Thymus (tissue), 14 donors: ENCODE results near the gene MS4A5. TPM values are rescaled to one million over a fixed set of nuclear protein-coding genes. Genes with fewer than 3 reads are reported as not detected.
A peak's percentile ranks its signal among the peaks of the same experiment; 100 is the strongest.

Source experiments
- DNase-seq, 9 donors: peaks; one replicate each; pipeline ENCODE4 v3.0.0-alpha.2; 2013; ENCODE audit warnings: low spot score in 9 of 9, low read depth in 6 of 9, missing footprints in 1 of 9
- H3K27ac ChIP-seq, 2 donors: one replicate each; pipeline ENCODE4 v1.5.1; 2013; ENCODE audit warnings: control low read depth in 1 of 2, low read depth in 1 of 2, low read length in 1 of 2, mild to moderate bottlenecking in 1 of 2, moderate library complexity in 1 of 2
- H3K27me3 ChIP-seq, 2 donors: one replicate each; pipeline ENCODE4 v1.5.1; 2013; ENCODE audit warnings: low read length in 1 of 2; ENCODE audit not compliant: control insufficient read depth in 2 of 2, insufficient read depth in 1 of 2
- H3K36me3 ChIP-seq, 2 donors: one replicate each; pipeline ENCODE4 v1.5.1; 2013; ENCODE audit warnings: low read length in 1 of 2, mild to moderate bottlenecking in 1 of 2, moderate library complexity in 1 of 2; ENCODE audit not compliant: control insufficient read depth in 2 of 2, insufficient read depth in 2 of 2
- H3K4me1 ChIP-seq, 2 donors: one replicate each; pipeline ENCODE4 v1.5.1; 2013; ENCODE audit warnings: low read length in 2 of 2; ENCODE audit not compliant: control insufficient read depth in 2 of 2, insufficient read depth in 2 of 2
- H3K4me3 ChIP-seq, 2 donors: one replicate each; pipeline ENCODE4 v1.5.1; 2013; ENCODE audit warnings: low read length in 2 of 2, control low read depth in 1 of 2, mild to moderate bottlenecking in 1 of 2
- H3K9me3 ChIP-seq, 2 donors: one replicate each; pipeline ENCODE4 v1.5.1; 2013; ENCODE audit warnings: low read length in 1 of 2, mild to moderate bottlenecking in 1 of 2; ENCODE audit not compliant: control insufficient read depth in 2 of 2, insufficient read depth in 1 of 2
- WGBS: extraction: QIAGEN DNeasy Blood & Tissue Kit; methylation state at CpG from one replicate; pipeline ENCODE4 v1.1.7; 2013; 5-methylcytosine and 5-hydroxymethylcytosine counted together
- long read RNA-seq, 10 donors: transcript quantifications; one replicate each; lab custom pipeline, GENCODE V29; 2026
- polyA plus RNA-seq: library from polyadenylated mRNA; stranded (reverse); fragments of 200-250 nt; gene quantifications from one replicate; pipeline ENCODE4 v1.2.3, GENCODE V29; 2013
- total RNA-seq: library from RNA; stranded (reverse); fragments of 120-200 nt; gene quantifications from one replicate; pipeline ENCODE4 v1.2.4, GENCODE V29; 2013
- donor health status: healthy.

The MS4A5 gene, protein sequence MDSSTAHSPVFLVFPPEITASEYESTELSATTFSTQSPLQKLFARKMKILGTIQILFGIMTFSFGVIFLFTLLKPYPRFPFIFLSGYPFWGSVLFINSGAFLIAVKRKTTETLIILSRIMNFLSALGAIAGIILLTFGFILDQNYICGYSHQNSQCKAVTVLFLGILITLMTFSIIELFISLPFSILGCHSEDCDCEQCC
- total RNA-seq, result not detected
- 0.05 TPM for polyA plus RNA-seq
- long read RNA-seq, donor 1, result 0 reads
- long read RNA-seq, donor 2, result 0 reads
- long read RNA-seq, donor 3, result 0 reads
- long read RNA-seq, donor 4, result 0 reads
- long read RNA-seq, donor 5, result 0 reads
- long read RNA-seq, donor 6, result 0 reads
- long read RNA-seq, donor 7, result 0 reads
- long read RNA-seq, donor 8, result 0 reads
- long read RNA-seq, donor 9, result 0 reads
- long read RNA-seq, donor 10, result 0 reads

- Histone ChIP-seq H3K9me3 (no peaks in the 10 kb centered on the region), H3K4me3 (no peak within 1 kb of the TSS), H3K27ac (no peak within 1 kb of the TSS), H3K27me3 (no peaks in the 10 kb centered on the region), H3K36me3 (no peaks in the 10 kb centered on the region), H3K4me1 (no peaks in the 10 kb centered on the region)
- WGBS, result 98% methylated on average over 5 of the region's 5 CpGs
- no peak for DNase-seq
Observed at GRCh38 chr11:60429272-60429671, at the start of gene MS4A5. Gene MS4A5 (plus strand): TSS chr11:60429572. CDS start chr11:60429675, 103 bp downstream.

GRCh38 chr11:60389279-60389910, 40.0 kb upstream of the MS4A5 start:
- Histone ChIP-seq H3K9me3 (no peaks in the 10 kb centered on the region), H3K36me3 (no peaks in the 10 kb centered on the region), H3K27me3 (no peaks in the 10 kb centered on the region), H3K4me3 (no peak overlapping the region), H3K27ac (no peak overlapping the region), H3K4me1 (no peaks in the 10 kb centered on the region)
- DNase-seq, result peak in 1 of 9 donors; percentile 18
- WGBS, result 87% methylated on average over 5 of the region's 5 CpGs

GRCh38 chr11:60390419-60390818, 39.0 kb upstream of the MS4A5 start:
- H3K36me3 ChIP-seq, result no peaks in the 10 kb centered on the region
- H3K27ac ChIP-seq, result no peak overlapping the region

GRCh38 chr11:60392361-60392760, 37.0 kb upstream of the MS4A5 start:
- H3K27me3 ChIP-seq, result no peaks in the 10 kb centered on the region
- H3K9me3 ChIP-seq, result no peaks in the 10 kb centered on the region
- WGBS, result 96% methylated on average over 2 of the region's 2 CpGs
- H3K4me3 ChIP-seq, result no peak overlapping the region
- no peak for DNase-seq
- no peaks in the 10 kb centered on the region for H3K4me1 ChIP-seq
- no peaks in the 10 kb centered on the region for H3K36me3 ChIP-seq
- H3K27ac ChIP-seq, result no peak overlapping the region

More at GRCh38 chr11:60390419-60390818, 39.0 kb upstream of the MS4A5 start:
- Histone ChIP-seq H3K4me3 (no peak overlapping the region), H3K4me1 (no peaks in the 10 kb centered on the region), H3K9me3 (no peaks in the 10 kb centered on the region), H3K27me3 (no peaks in the 10 kb centered on the region)
- DNase-seq, result no peak

DNA sequence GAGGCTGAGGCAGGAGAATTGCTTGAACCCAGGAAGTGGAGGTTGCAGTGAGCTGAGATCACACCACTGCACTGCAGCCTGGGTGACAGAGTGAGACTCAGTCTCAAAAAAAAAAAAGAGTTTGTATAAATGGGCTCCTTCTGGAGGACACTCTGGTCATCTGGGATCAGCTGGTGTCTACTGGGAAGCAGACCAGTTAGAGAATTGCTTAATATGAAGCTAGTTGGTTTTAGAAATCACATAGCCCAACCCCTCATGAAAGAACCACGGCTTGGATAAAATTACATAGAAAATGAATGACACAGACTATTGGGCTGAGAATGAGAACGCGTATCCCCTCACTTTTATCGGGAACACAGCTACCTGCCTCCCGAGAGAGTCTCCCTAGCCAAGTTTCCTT, 36.4 kb upstream of the MS4A5 start:
- no peaks in the 10 kb centered on the region for H3K36me3 ChIP-seq
- H3K27me3 ChIP-seq, result no peaks in the 10 kb centered on the region
- no peaks in the 10 kb centered on the region for H3K4me1 ChIP-seq
- no peaks in the 10 kb centered on the region for H3K9me3 ChIP-seq
- no peak for DNase-seq
- H3K27ac ChIP-seq, result no peak overlapping the region
- 95% methylated on average over 5 of the region's 5 CpGs for WGBS
- no peak overlapping the region for H3K4me3 ChIP-seq

DNA sequence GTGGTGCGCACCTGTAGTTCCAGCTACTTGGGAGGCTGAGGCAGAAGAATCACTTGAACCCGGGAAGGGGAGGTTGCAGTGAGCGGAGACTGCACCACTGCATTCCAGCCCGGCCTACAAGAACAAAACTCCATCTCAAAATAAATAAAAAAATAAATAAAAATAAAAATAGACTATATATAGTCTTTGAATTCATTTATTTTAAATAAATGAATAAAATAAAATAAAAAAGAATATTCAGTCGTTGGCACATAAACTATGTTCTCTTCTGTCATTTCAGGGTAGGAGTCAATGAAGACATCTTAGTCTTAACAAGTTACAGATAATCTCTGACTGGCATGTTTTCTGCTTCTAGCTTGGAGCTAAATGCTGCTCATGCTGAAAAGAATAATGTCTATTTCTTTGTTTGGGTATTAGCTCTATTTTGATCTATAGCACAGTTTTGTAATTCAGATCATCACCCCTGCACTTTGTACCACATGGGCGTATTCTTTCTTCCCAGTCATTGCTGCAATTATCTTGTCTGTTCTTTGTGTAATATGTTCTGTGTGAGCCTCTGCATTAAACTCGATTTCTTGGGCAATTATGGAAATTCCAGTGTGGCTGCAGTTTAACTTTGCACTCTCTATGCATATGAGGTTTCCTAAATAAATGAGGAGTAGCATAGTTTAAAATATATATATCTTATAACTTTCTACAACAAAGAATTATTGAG, 34.5 kb upstream of the MS4A5 start:
- no peak overlapping the region for H3K4me3 ChIP-seq
- H3K9me3 ChIP-seq, result no peaks in the 10 kb centered on the region
- no peaks in the 10 kb centered on the region for H3K27me3 ChIP-seq
- H3K27ac ChIP-seq, result no peak overlapping the region
- no peak for DNase-seq
- no peaks in the 10 kb centered on the region for H3K4me1 ChIP-seq
- 97% methylated on average over 7 of the region's 7 CpGs for WGBS
- H3K36me3 ChIP-seq, result no peaks in the 10 kb centered on the region

GRCh38 chr11:60396382-60396781, 33.0 kb upstream of the MS4A5 start, which contains the start of gene MS4A14:
Gene MS4A14 (plus strand): TSS chr11:60396459. CDS start chr11:60396579, 120 bp downstream.
- no peak for DNase-seq
- Histone ChIP-seq H3K27me3 (no peaks in the 10 kb centered on the region), H3K4me3 (no peak within 1 kb of the TSS), H3K4me1 (no peaks in the 10 kb centered on the region), H3K27ac (no peak within 1 kb of the TSS), H3K36me3 (no peaks in the 10 kb centered on the region), H3K9me3 (no peaks in the 10 kb centered on the region)
- 91% methylated on average over 3 of the region's 3 CpGs for WGBS

DNA sequence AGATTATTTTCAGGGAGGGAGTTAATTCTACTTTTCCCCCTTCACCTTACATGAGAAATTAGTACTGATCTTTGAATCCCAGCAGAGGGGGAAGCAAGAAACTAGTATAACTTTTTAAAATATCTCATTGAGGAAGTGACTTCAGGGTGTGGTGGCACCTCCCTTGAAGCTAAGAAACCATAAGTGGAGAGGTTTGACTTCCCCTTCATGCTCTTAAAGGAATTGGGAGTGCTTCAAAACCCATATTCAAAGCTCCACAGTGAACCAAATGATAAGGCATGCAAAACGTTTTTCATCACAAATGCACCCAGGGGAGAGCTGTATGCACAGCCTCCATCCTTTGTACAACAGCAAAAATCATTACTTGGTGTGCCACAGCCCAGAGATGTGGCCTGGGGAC, 32.6 kb upstream of the MS4A5 start:
- 2% methylated on average over 1 of the region's 1 CpG for WGBS
- Histone ChIP-seq H3K27ac (no peak overlapping the region), H3K9me3 (no peaks in the 10 kb centered on the region), H3K4me1 (no peaks in the 10 kb centered on the region), H3K36me3 (no peaks in the 10 kb centered on the region), H3K4me3 (no peak overlapping the region), H3K27me3 (no peaks in the 10 kb centered on the region)
- DNase-seq, result peak in 1 of 9 donors; percentile 12

DNA sequence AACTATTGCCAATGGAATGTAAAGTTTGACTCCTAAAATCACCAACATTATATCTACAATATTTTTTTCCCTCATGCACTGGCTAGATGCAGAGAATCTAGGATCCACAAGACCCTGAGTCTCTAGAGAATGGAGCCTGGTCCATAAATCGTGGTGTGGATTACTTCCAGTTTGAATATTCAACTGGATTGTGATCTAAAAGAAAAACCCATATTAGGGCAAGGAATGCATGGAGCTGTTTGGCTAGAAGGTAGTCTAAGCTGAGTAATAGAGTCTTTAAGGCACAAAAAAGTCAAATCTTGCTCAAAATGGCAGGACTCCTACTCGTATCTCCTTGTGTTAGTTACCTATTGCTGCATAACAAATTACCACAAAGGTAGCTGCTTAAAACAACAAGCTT, 9.4 kb upstream of the MS4A5 start:
- Histone ChIP-seq H3K4me1 (no peaks in the 10 kb centered on the region), H3K36me3 (no peaks in the 10 kb centered on the region), H3K27ac (no peak overlapping the region), H3K27me3 (no peaks in the 10 kb centered on the region), H3K9me3 (no peaks in the 10 kb centered on the region), H3K4me3 (no peak overlapping the region)
- WGBS, result 24% methylated on average over 2 of the region's 2 CpGs
- no peak for DNase-seq
